ENCODE data around the gene CARM1. TPM values are rescaled to one million over a fixed set of nuclear protein-coding genes. Genes with fewer than 3 reads are reported as not detected.

CARM1 gene
- total RNA-seq, 1 experiment from 2014 or later = 103 TPM

- H3K27ac ChIP-seq (ENCODE audit: low read depth, low read length) = peak overlapping the region; percentile 56
- H3K36me3 ChIP-seq (ENCODE audit: control insufficient read depth in 1 of 2, insufficient read depth in 2 of 2, low read length in 2 of 2) = no peaks in the 10 kb centered on the region
- no peak for ATAC-seq
- intact Hi-C loops (cut with micrococcal nuclease) = no loop called here
- BruUV-seq (replicated peaks) = no TSS peak
- no peak for TF ChIP-seq CEBPB (IDR thresholded peaks at IDR 0.05; ENCODE audit: low read depth)
- TF ChIP-seq ZFX (IDR thresholded peaks at IDR 0.05) = no peak
- no peak for TF ChIP-seq MAX (IDR thresholded peaks at IDR 0.05)
- TF ChIP-seq EGR1 (IDR thresholded peaks at IDR 0.05; ENCODE audit: low read depth) = no peak
- no peak for TF ChIP-seq CTCF (IDR thresholded peaks at IDR 0.05 in 2 of 3, conservative IDR thresholded peaks at IDR 0.05 in 1 of 3; ENCODE audit: borderline replicate concordance in 1 of 3, insufficient read depth in 1 of 3, low read depth in 2 of 3, low read length in 2 of 3)
- no peak for TF ChIP-seq FOSL1 (IDR thresholded peaks at IDR 0.05; ENCODE audit: low read depth)
- TF ChIP-seq, protein P1, sequence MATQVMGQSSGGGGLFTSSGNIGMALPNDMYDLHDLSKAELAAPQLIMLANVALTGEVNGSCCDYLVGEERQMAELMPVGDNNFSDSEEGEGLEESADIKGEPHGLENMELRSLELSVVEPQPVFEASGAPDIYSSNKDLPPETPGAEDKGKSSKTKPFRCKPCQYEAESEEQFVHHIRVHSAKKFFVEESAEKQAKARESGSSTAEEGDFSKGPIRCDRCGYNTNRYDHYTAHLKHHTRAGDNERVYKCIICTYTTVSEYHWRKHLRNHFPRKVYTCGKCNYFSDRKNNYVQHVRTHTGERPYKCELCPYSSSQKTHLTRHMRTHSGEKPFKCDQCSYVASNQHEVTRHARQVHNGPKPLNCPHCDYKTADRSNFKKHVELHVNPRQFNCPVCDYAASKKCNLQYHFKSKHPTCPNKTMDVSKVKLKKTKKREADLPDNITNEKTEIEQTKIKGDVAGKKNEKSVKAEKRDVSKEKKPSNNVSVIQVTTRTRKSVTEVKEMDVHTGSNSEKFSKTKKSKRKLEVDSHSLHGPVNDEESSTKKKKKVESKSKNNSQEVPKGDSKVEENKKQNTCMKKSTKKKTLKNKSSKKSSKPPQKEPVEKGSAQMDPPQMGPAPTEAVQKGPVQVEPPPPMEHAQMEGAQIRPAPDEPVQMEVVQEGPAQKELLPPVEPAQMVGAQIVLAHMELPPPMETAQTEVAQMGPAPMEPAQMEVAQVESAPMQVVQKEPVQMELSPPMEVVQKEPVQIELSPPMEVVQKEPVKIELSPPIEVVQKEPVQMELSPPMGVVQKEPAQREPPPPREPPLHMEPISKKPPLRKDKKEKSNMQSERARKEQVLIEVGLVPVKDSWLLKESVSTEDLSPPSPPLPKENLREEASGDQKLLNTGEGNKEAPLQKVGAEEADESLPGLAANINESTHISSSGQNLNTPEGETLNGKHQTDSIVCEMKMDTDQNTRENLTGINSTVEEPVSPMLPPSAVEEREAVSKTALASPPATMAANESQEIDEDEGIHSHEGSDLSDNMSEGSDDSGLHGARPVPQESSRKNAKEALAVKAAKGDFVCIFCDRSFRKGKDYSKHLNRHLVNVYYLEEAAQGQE (IDR thresholded peaks at IDR 0.05; ENCODE audit: low read depth) = no peak
- no peak for TF ChIP-seq POLR2AphosphoS5 (IDR thresholded peaks at IDR 0.05; ENCODE audit: low read depth, low read length)
- TF ChIP-seq, protein P2, sequence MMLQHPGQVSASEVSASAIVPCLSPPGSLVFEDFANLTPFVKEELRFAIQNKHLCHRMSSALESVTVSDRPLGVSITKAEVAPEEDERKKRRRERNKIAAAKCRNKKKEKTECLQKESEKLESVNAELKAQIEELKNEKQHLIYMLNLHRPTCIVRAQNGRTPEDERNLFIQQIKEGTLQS (IDR thresholded peaks at IDR 0.05) = no peak
- TF ChIP-seq ELF1 (IDR thresholded peaks at IDR 0.05; ENCODE audit: borderline replicate concordance, low read depth) = no peak
- TF ChIP-seq ZNF274 (IDR thresholded peaks at IDR 0.05; ENCODE audit: low read depth, low read length) = no peak
- TF ChIP-seq RAD21 (IDR thresholded peaks at IDR 0.05; ENCODE audit: low read depth) = no peak
- TF ChIP-seq, protein P3, sequence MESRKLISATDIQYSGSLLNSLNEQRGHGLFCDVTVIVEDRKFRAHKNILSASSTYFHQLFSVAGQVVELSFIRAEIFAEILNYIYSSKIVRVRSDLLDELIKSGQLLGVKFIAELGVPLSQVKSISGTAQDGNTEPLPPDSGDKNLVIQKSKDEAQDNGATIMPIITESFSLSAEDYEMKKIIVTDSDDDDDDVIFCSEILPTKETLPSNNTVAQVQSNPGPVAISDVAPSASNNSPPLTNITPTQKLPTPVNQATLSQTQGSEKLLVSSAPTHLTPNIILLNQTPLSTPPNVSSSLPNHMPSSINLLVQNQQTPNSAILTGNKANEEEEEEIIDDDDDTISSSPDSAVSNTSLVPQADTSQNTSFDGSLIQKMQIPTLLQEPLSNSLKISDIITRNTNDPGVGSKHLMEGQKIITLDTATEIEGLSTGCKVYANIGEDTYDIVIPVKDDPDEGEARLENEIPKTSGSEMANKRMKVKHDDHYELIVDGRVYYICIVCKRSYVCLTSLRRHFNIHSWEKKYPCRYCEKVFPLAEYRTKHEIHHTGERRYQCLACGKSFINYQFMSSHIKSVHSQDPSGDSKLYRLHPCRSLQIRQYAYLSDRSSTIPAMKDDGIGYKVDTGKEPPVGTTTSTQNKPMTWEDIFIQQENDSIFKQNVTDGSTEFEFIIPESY (IDR thresholded peaks at IDR 0.05; ENCODE audit: extremely low read depth, insufficient replicate concordance, low read length) = no peak
- no peak overlapping the region for H3K4me3 ChIP-seq (replicated peaks in 1 of 2; ENCODE audit: low read depth in 1 of 2, low read length in 2 of 2)
- no peak overlapping the region for H3K4me2 ChIP-seq (ENCODE audit: low read length)
- POLR2A ChIA-PET = interaction anchor here (0.7 kb wide), 1 partner anchor 11 kb away, joined by 3 read pairs; no protein-coding TSS in a partner anchor
- no peaks in the 10 kb centered on the region for H4K20me1 ChIP-seq (ENCODE audit: insufficient read depth)
- DNase-seq (ENCODE audit: low read depth, low spot score) = no peak
- no peaks in the 10 kb centered on the region for H3K9me2 ChIP-seq (ENCODE audit: insufficient read depth)
- no peaks in the 10 kb centered on the region for H3K27me3 ChIP-seq (ENCODE audit: insufficient read depth, low read length)
- H3K79me2 ChIP-seq (ENCODE audit: insufficient read depth, low read length) = peaks cover 85% of the 10 kb centered on the region
- no peak overlapping the region for H2AFZ ChIP-seq (ENCODE audit: low read depth, low read length, poor library complexity, severe bottlenecking)
- peaks cover 13 to 45% of the 10 kb centered on the region in 2 experiments for H3K4me1 ChIP-seq (ENCODE audit: control insufficient read depth in 1 of 2, insufficient read depth in 2 of 2, low read length in 2 of 2)
- RAD21 ChIA-PET (ENCODE audit: low non-redundant PET in 1 of 2, low total read pairs in 2 of 2, uncharacterized antibody in 2 of 2, unreplicated experiment in 2 of 2) = no interaction called here
- H3K9me3 ChIP-seq (ENCODE audit: control insufficient read depth in 1 of 2, insufficient read depth in 1 of 2, low read depth in 1 of 2, low read length in 2 of 2) = no peaks in the 10 kb centered on the region
- no peak overlapping the region for H3K9ac ChIP-seq (ENCODE audit: low read length)
- CTCF ChIA-PET = interaction anchor here (0.5 to 0.6 kb wide), 2 partner anchors 28 to 380 kb away, joined by 3 read pairs; no protein-coding TSS in a partner anchor
Observed at GRCh38 chr19:10898633-10899032, 27.3 kb downstream of the CARM1 start.
